HepG2 (cell line): ENCODE data around the gene TPO. TPM values are rescaled to one million over a fixed set of nuclear protein-coding genes. Genes with fewer than 3 reads are reported as not detected.

Source experiments
- ATAC-seq: fragments of 200-7000 bp; cut with Tn5 transposase; 3 replicates; pipeline ENCODE4 v1.9.1; 2020; ENCODE audit warnings: mild to moderate bottlenecking, moderate library complexity
- BruUV-seq: library from RNA; stranded (reverse); fragments of 400-500 nt; replicated peaks from 2 replicates; lab custom pipeline; 2021; lab: Mats Ljungman, UMichigan
- CTCF ChIA-PET: fragments of 300-600 bp; formaldehyde crosslinking; extraction: SDS; loops from one replicate; lab custom pipeline; 2021; ENCODE audit warnings: low total read pairs, inconsistent platforms, low intra/inter-chr PET ratio; lab: Yijun Ruan, JAX
- POLR2A ChIA-PET: fragments of 350-600 bp; sonication (Branson Sonifier 250); formaldehyde crosslinking; loops from one replicate; lab custom pipeline; 2020; ENCODE audit warnings: antibody characterized with exemption, inconsistent platforms; lab: Yijun Ruan, JAX
- DNase-seq: peaks from one replicate; pipeline ENCODE4 v3.0.0-alpha.2; 2015; ENCODE audit warnings: low spot score
- FAIRE-seq: peaks from 3 replicates; lab custom pipeline; 2011; peaks lifted over from hg19 to GRCh38; lab: Jason Lieb, UNC
- H2AFZ ChIP-seq: one replicate; pipeline ENCODE4 v1.6.1; 2011; ENCODE audit warnings: low read length, inconsistent platforms
- H3K27ac ChIP-seq: fragments of 300-600 bp; 3 replicates; pipeline ENCODE4 v1.8.0; 2011; ENCODE audit warnings: mixed run types, mild to moderate bottlenecking, mixed read lengths, low read length, inconsistent platforms; ENCODE audit not compliant: insufficient read depth; ENCODE audit errors: extremely low read length
- H3K27me3 ChIP-seq, 2 experiments: fragments of 200-600 bp in 1 of 2; 2 replicates in 1 of 2; 3 replicates in 1 of 2; pipeline versions ENCODE4 v1.6.0 to v1.8.0; 2011; ENCODE audit warnings: low read length in 2 of 2, mild to moderate bottlenecking in 2 of 2, moderate library complexity in 2 of 2, inconsistent platforms in 1 of 2; ENCODE audit not compliant: insufficient read depth in 2 of 2, control insufficient read depth in 1 of 2
- H3K36me3 ChIP-seq, 2 experiments: fragments of 200-600 bp in 1 of 2; replicated peaks in 1 of 2; 2 replicates in 1 of 2; 3 replicates in 1 of 2; pipeline versions ENCODE4 v1.5.1 to v1.8.0; 2011; ENCODE audit warnings: low read length in 2 of 2, inconsistent platforms in 1 of 2; ENCODE audit not compliant: insufficient read depth in 2 of 2, control insufficient read depth in 1 of 2
- H3K4me1 ChIP-seq: 2 replicates; pipeline ENCODE4 v1.5.1; 2012; ENCODE audit warnings: low read length, inconsistent platforms; ENCODE audit not compliant: insufficient read depth
- H3K4me2 ChIP-seq: 2 replicates; pipeline ENCODE4 v1.6.0; 2011; ENCODE audit warnings: low read depth, low read length, inconsistent platforms
- H3K4me3 ChIP-seq, 3 experiments: fragments of 200-600 bp in 1 of 3; sonication (generic), shearing (Covaris generic) in 1 of 3; replicated peaks in 1 of 3; 2 replicates each; pipeline ENCODE4 v1.5.1; 2011 to 2016; ENCODE audit warnings: low read length in 3 of 3, inconsistent platforms in 2 of 3, low read depth in 2 of 3, mild to moderate bottlenecking in 2 of 3, control low read depth in 1 of 3, mixed read lengths in 1 of 3; ENCODE audit not compliant: insufficient read depth in 1 of 3
- H3K79me2 ChIP-seq: one replicate; pipeline ENCODE4 v1.6.1; 2011; ENCODE audit warnings: low read length, inconsistent platforms; ENCODE audit not compliant: insufficient read depth
- H3K9ac ChIP-seq: 2 replicates; pipeline ENCODE4 v1.6.0; 2011; ENCODE audit warnings: mild to moderate bottlenecking, low read depth, low read length, inconsistent platforms; ENCODE audit not compliant: insufficient read depth
- H3K9me3 ChIP-seq: 2 replicates; pipeline ENCODE4 v1.5.1; 2012; ENCODE audit warnings: mild to moderate bottlenecking, low read length
- H4K20me1 ChIP-seq: 2 replicates; pipeline ENCODE4 v1.6.0; 2011; ENCODE audit warnings: inconsistent platforms, mild to moderate bottlenecking, low read length, moderate library complexity; ENCODE audit not compliant: insufficient read depth
- ARID2 ChIP-seq: sonication (generic); formaldehyde crosslinking; IDR thresholded peaks from 2 replicates; pipeline ENCODE4 v1.8.1; 2022; ENCODE audit warnings: mild to moderate bottlenecking, missing genetic modification reagents, borderline replicate concordance
- BCL3 ChIP-seq: sonication (generic); formaldehyde crosslinking; IDR thresholded peaks from 2 replicates; pipeline ENCODE4 v1.5.1; 2020; ENCODE audit warnings: mild to moderate bottlenecking, missing genetic modification reagents, moderate library complexity
- CREB3 ChIP-seq: sonication (generic); formaldehyde crosslinking; IDR thresholded peaks from 2 replicates; pipeline ENCODE4 v1.5.0; 2020; ENCODE audit warnings: missing genetic modification reagents
- FOXC1 ChIP-seq: sonication (generic); formaldehyde crosslinking; IDR thresholded peaks from 2 replicates; pipeline ENCODE4 v1.8.0; 2022; ENCODE audit warnings: mild to moderate bottlenecking, missing genetic modification reagents, borderline replicate concordance
- GMEB1 ChIP-seq: sonication (generic); formaldehyde crosslinking; IDR thresholded peaks from 2 replicates; pipeline ENCODE4 v1.5.1; 2020; ENCODE audit warnings: missing genetic modification reagents, mild to moderate bottlenecking, borderline replicate concordance
- JDP2 ChIP-seq: sonication (generic); formaldehyde crosslinking; IDR thresholded peaks from 2 replicates; pipeline ENCODE4 v1.8.1; 2022; ENCODE audit warnings: missing genetic modification reagents, borderline replicate concordance
- KDM5B ChIP-seq: sonication (generic); formaldehyde crosslinking; IDR thresholded peaks from 2 replicates; pipeline ENCODE4 v1.4.0; 2020; ENCODE audit warnings: missing genetic modification reagents, mild to moderate bottlenecking, borderline replicate concordance
- PCBP2 ChIP-seq: fragments of 200-400 bp; formaldehyde crosslinking; optimal IDR thresholded peaks from 2 replicates; pipeline ENCODE3; 2018; ENCODE audit warnings: low read length, low read depth; ENCODE audit not compliant: poor library complexity, severe bottlenecking
- SNAPC5 ChIP-seq: sonication (generic); formaldehyde crosslinking; IDR thresholded peaks from 2 replicates; pipeline ENCODE4 v1.8.1; 2023; ENCODE audit warnings: mild to moderate bottlenecking, missing genetic modification reagents, borderline replicate concordance
- ZBTB37 ChIP-seq: sonication (generic); formaldehyde crosslinking; IDR thresholded peaks from 2 replicates; pipeline ENCODE4 v1.4.0; 2020; ENCODE audit warnings: mild to moderate bottlenecking, missing genetic modification reagents
- ZFP82 ChIP-seq: sonication (generic); formaldehyde crosslinking; IDR thresholded peaks from 2 replicates; pipeline ENCODE4 v1.5.1; 2020; ENCODE audit warnings: mild to moderate bottlenecking, missing genetic modification reagents, borderline replicate concordance
- ZNF44 ChIP-seq: sonication (generic); formaldehyde crosslinking; IDR thresholded peaks from 2 replicates; pipeline ENCODE4 v1.5.1; 2020; ENCODE audit warnings: mild to moderate bottlenecking, missing genetic modification reagents
- ZNF484 ChIP-seq: sonication (generic); formaldehyde crosslinking; IDR thresholded peaks from 2 replicates; pipeline ENCODE4 v1.5.1; 2020; ENCODE audit warnings: mild to moderate bottlenecking, low read depth, missing genetic modification reagents, borderline replicate concordance
- ZNF512B ChIP-seq: sonication (generic); formaldehyde crosslinking; IDR thresholded peaks from 2 replicates; pipeline ENCODE4 v1.5.1; 2020; ENCODE audit warnings: missing genetic modification reagents, mild to moderate bottlenecking, borderline replicate concordance
- ZNF776 ChIP-seq: sonication (generic); formaldehyde crosslinking; IDR thresholded peaks from 2 replicates; pipeline ENCODE4 v1.4.0; 2020; ENCODE audit warnings: mild to moderate bottlenecking, missing genetic modification reagents
- WGBS: methylation state at CpG from one replicate; pipeline ENCODE4 v1.1.6; 2017; ENCODE audit warnings: low lambda C conversion rate; 5-methylcytosine and 5-hydroxymethylcytosine counted together
- in situ Hi-C: cut with HindIII; loops from 2 replicates; pipeline ENCODE4 v1.10.0; 2017; ENCODE audit warnings: low pct_unique_long_range_greater_than_20kb; ENCODE audit not compliant: extremely low pct_ligation_motif_present
- intact Hi-C: fragments of 100-400 bp; cut with micrococcal nuclease; formaldehyde crosslinking; loops from one replicate; pipeline ENCODE4 v1.10.0; 2022; ENCODE audit not compliant: unreplicated experiment
- polyA plus RNA-seq, 8 experiments: library from polyadenylated mRNA; depleted of rRNA in 3 of 8; stranded (reverse) in 7 of 8; unstranded in 1 of 8; fragments of >200 nt; fragmentation: Illumina TruSeq in 4 of 8; extraction: Trizol in 4 of 8; gene quantifications; 2 replicates each; pipeline versions ENCODE4 v1.2.1 to v1.2.3, GENCODE V29; 2011 to 2016; ENCODE audit warnings: low read depth in 4 of 8, missing spikeins in 1 of 8, mixed read lengths in 1 of 8; ENCODE audit not compliant: insufficient read depth in 1 of 8
- total RNA-seq, 5 experiments: library from RNA; depleted of rRNA; stranded (reverse); fragments of >200 nt; fragmentation: Illumina TruSeq; extraction: Trizol; gene quantifications; 2 replicates each; pipeline ENCODE4 v1.2.3, GENCODE V29; 2016; ENCODE audit warnings: low read depth in 1 of 5

TPO gene
- total and polyA plus RNA-seq, 2 of the 13 experiments (the other 11 are each of a cell fraction or from before 2014, with no cell fraction given): not detected

GRCh38 chr2:1405967-1406366 is 7.3 kb upstream of the TPO start (continued):
- no peak for TF ChIP-seq BCL3 (CRISPR knock-in tag)
- no peak for TF ChIP-seq KDM5B (CRISPR knock-in tag)
- no peak for TF ChIP-seq ZFP82
- TF ChIP-seq ZBTB37 (CRISPR knock-in tag): no peak
- no peak for TF ChIP-seq JDP2
- TF ChIP-seq PCBP2: no peak

GRCh38 chr2:1406434-1406833 is 6.8 kb upstream of the TPO start:
- Histone ChIP-seq H2AFZ (no peak overlapping the region), H4K20me1 (no peaks in the 10 kb centered on the region), H3K36me3 (no peaks in the 10 kb centered on the region), H3K4me2 (no peak overlapping the region), H3K79me2 (no peaks in the 10 kb centered on the region), H3K9ac (no peak overlapping the region), H3K4me3 (no peak overlapping the region), H3K4me1 (no peaks in the 10 kb centered on the region), H3K9me3 (no peaks in the 10 kb centered on the region), H3K27ac (no peak overlapping the region), H3K27me3 (peaks cover 2 to 34% of the 10 kb centered on the region in 2 experiments; a peak in 2 of 5 replicates)
- in situ Hi-C loops: no loop called here
- intact Hi-C loops: no loop called here
- WGBS: 8% methylated on average over 2 of the region's 2 CpGs
- DNase-seq (no peak), FAIRE-seq (no peak), ATAC-seq (no peak)
- no TSS peak for BruUV-seq
- CTCF ChIA-PET: no interaction called here
- POLR2A ChIA-PET: no interaction called here
- TF ChIP-seq ZNF484 (CRISPR knock-in tag): no peak
- no peak for TF ChIP-seq SNAPC5
- TF ChIP-seq FOXC1 (CRISPR knock-in tag): no peak
- no peak for TF ChIP-seq ARID2 (CRISPR knock-in tag)
- no peak for TF ChIP-seq ZNF512B
- no peak for TF ChIP-seq ZNF776 (CRISPR knock-in tag)
- no peak for TF ChIP-seq ZNF44 (CRISPR knock-in tag)
- TF ChIP-seq CREB3 (CRISPR knock-in tag): no peak
- TF ChIP-seq GMEB1 (CRISPR knock-in tag): no peak
